Measurements from ENCODE around the gene SNAPC2.
A peak's percentile ranks its signal among the peaks of the same experiment; 100 is the strongest.
"Not testable (repeated sequence)": the region's sequence is repeated elsewhere in the genome, so short reads cannot be mapped to it uniquely, and the experiment has no call there.

Gene SNAPC2

DNA sequence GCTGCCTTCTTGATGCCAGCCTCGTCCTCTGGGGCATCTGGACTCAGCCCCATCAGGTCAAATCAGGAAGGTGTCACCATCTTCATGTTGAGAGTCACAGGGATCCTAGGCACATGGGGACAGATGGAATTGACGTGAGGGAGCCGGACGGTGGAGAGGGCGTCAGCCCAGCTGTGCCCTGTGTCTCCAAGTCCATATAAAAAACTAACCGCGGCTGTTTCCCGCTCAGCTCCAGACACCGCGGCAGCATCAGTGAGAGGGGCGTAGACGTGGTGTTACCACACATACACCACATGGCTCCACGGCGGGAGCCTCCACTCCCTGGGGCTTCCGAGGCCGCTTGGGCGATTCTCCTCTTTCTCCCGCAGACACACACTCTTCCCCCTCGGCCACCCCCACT lies 40.3 kb upstream of the SNAPC2 start:
- no peaks in the 10 kb centered on the region for H3K36me3 ChIP-seq (ENCODE audit: control insufficient read depth, insufficient read depth, low read length)
- H3K4me1 ChIP-seq (ENCODE audit: control insufficient read depth, insufficient read depth, low read length): no peaks in the 10 kb centered on the region
- no peak overlapping the region for H3K4me3 ChIP-seq (ENCODE audit: low read length)
- H3K27ac ChIP-seq (ENCODE audit: low read depth, low read length): no peak overlapping the region
- H3K9ac ChIP-seq (ENCODE audit: low read length): no peak overlapping the region
- peaks cover under 1% of the 10 kb centered on the region for H3K27me3 ChIP-seq (ENCODE audit: control insufficient read depth, insufficient read depth, low read length)

DNA sequence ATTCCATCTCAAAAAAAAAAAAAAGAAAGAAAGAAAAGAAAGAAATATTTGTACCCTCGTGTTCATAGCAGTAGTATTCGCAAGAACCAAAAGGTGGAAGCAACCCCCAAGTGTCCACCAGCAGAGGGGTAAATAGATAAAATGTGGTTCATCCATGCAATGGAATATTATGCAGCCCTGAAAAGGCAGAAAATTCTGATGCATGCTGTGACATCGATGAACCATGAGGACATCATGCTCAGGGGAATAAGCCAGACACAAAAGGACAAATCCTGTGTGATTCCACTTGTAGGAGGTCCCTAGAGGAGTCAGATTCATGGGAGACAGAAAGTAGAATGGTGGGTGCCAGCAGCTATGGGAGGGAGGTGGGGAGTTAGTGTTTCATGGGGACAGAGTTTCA lies 38.2 kb upstream of the SNAPC2 start:
- no peaks in the 10 kb centered on the region for H3K36me3 ChIP-seq (ENCODE audit: control insufficient read depth, insufficient read depth, low read length)

DNA sequence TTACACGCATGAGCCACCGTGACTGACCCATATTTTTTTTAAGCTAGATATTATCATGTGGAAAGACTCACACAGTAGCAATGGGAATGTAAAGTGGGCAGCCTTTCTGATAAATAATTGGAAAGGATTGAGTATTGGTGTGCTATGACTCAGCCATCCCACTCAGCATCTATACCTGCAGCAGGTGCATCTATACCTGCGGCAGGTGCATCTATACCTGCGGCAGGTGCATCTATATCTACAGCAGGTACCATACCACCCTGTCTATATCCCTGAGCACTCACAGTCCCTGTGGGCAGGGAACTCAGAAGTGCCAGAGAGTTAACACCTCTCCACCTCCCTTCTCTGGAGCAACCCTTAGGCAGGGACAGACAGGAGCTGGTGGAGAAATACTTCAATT lies 37.0 kb upstream of the SNAPC2 start:
- Histone ChIP-seq H3K9ac (ENCODE audit: low read length) (no peak overlapping the region), H3K36me3 (ENCODE audit: control insufficient read depth, insufficient read depth, low read length) (no peaks in the 10 kb centered on the region), H3K4me3 (ENCODE audit: low read length) (no peak overlapping the region), H3K27me3 (ENCODE audit: control insufficient read depth, insufficient read depth, low read length) (peaks cover 2% of the 10 kb centered on the region), H3K27ac (ENCODE audit: low read depth, low read length) (no peak overlapping the region), H3K4me1 (ENCODE audit: control insufficient read depth, insufficient read depth, low read length) (no peaks in the 10 kb centered on the region)

More for the DNA sequence above, 38.2 kb upstream of the SNAPC2 start:
- H3K4me3 ChIP-seq (ENCODE audit: low read length): no peak overlapping the region
- no peak overlapping the region for H3K9ac ChIP-seq (ENCODE audit: low read length)
- H3K27ac ChIP-seq (ENCODE audit: low read depth, low read length): no peak overlapping the region
- no peaks in the 10 kb centered on the region for H3K27me3 ChIP-seq (ENCODE audit: control insufficient read depth, insufficient read depth, low read length)
- H3K4me1 ChIP-seq (ENCODE audit: control insufficient read depth, insufficient read depth, low read length): no peaks in the 10 kb centered on the region

DNA sequence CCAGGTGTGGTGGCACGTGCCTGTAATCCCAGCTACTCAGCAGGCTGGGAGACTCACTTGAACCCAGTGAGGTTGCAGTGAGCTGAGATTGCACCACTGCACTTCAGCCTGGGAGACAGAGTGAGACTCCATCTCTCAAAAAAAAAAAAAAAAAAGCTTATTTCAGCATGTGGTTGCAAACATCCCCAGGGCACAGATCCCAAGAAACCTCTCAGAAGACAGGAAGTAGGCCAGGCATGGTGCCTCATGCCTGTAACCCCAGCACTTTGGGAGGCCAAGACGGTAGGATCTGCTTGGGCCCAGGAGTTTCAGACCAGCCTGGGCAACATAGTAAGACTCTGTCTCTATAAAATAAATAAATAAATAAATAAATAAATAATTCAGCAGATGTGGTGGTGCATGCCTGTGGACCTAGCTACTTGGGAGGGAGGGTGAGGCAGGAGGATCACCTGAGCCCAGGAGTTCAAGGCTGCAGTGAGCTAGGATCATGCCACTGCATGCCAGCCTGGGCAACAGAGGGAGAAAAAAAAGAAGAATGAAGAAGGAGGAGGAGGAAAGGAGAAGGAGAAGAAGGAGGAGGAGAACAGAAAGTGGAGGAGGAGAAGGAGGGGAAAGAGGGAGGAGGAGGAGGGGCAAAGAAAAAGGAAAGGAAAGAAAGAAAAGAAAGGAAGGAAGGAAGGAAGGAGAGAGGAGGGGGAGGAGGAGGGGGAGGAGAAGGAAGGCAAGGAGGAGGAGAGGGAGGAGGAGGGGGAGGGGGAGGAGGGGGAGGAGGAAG lies 36.2 kb upstream of the SNAPC2 start:
- H3K36me3 ChIP-seq (ENCODE audit: control insufficient read depth, insufficient read depth, low read length): no peaks in the 10 kb centered on the region
- H3K4me1 ChIP-seq (ENCODE audit: control insufficient read depth, insufficient read depth, low read length): no peaks in the 10 kb centered on the region
- H3K9ac ChIP-seq (ENCODE audit: low read length): no peak overlapping the region
- H3K27ac ChIP-seq (ENCODE audit: low read depth, low read length): no peak overlapping the region
- H3K27me3 ChIP-seq (ENCODE audit: control insufficient read depth, insufficient read depth, low read length): peaks cover 9% of the 10 kb centered on the region
- H3K4me3 ChIP-seq (ENCODE audit: low read length): no peak overlapping the region

DNA sequence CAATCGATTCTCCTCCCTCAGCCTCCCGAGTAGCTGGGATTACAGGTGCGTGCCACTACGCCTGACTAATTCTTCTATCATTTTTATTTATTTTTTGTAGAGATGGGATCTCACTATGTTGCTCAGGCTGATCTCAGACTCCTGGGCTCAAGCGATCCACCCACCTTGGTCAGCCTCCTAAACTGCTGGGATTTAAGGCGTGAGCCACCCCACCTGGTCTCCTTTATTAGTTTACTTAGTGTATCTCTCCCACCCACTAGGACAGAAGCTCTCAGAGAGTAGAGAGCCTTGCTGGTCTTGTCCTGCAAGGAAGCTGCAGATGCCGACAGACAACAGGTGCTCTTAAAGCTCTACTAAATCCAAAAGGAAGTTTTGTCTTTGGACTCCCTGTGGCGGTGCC lies 34.3 kb upstream of the SNAPC2 start:
- no peak overlapping the region for H3K9ac ChIP-seq (ENCODE audit: low read length)
- H3K27me3 ChIP-seq (ENCODE audit: control insufficient read depth, insufficient read depth, low read length): peaks cover 10% of the 10 kb centered on the region
- H3K4me3 ChIP-seq (ENCODE audit: low read length): no peak overlapping the region
- H3K36me3 ChIP-seq (ENCODE audit: control insufficient read depth, insufficient read depth, low read length): no peaks in the 10 kb centered on the region
- no peak overlapping the region for H3K27ac ChIP-seq (ENCODE audit: low read depth, low read length)
- no peaks in the 10 kb centered on the region for H3K4me1 ChIP-seq (ENCODE audit: control insufficient read depth, insufficient read depth, low read length)

DNA sequence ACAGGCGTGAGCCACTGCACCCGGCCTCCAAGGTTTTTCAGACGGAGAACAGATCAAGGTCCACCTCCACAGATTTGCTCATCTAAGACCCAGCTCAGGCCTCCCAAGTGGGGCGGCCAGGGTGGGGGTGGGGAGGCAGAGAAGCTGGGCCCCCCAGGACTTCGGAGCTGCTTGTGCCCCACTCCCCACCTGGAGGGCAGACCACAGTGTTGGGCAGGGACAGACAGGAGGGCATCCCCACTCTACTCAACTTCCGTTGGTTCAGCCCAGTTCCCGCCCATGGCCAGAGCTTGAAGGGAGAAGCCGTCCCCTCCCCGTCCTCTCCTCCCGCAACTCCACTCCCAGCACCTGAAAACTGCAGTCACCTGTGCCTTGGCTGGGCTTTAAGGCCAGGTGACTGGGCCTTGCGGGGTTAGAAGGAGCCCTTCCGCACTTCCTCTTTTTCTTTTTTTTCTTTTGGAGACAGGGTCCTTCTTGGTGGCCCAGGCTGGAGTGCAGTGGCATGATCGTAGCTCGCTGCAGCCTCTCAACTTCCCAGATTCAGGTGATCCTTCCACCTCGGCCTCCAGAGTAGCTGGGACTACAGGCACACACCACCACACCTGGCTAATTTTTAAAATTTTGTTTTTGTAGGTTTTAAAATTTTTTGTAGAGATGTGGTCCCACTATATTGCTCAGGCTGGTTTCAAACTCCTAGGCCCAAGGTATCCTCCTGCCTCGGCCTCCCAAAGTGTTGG lies 32.6 kb upstream of the SNAPC2 start:
- no peaks in the 10 kb centered on the region for H3K4me1 ChIP-seq (ENCODE audit: control insufficient read depth, insufficient read depth, low read length)
- H3K9ac ChIP-seq (ENCODE audit: low read length): no peak overlapping the region
- no peaks in the 10 kb centered on the region for H3K36me3 ChIP-seq (ENCODE audit: control insufficient read depth, insufficient read depth, low read length)
- H3K27me3 ChIP-seq (ENCODE audit: control insufficient read depth, insufficient read depth, low read length): peaks cover 10% of the 10 kb centered on the region
- no peak overlapping the region for H3K4me3 ChIP-seq (ENCODE audit: low read length)
- H3K27ac ChIP-seq (ENCODE audit: low read depth, low read length): no peak overlapping the region

DNA sequence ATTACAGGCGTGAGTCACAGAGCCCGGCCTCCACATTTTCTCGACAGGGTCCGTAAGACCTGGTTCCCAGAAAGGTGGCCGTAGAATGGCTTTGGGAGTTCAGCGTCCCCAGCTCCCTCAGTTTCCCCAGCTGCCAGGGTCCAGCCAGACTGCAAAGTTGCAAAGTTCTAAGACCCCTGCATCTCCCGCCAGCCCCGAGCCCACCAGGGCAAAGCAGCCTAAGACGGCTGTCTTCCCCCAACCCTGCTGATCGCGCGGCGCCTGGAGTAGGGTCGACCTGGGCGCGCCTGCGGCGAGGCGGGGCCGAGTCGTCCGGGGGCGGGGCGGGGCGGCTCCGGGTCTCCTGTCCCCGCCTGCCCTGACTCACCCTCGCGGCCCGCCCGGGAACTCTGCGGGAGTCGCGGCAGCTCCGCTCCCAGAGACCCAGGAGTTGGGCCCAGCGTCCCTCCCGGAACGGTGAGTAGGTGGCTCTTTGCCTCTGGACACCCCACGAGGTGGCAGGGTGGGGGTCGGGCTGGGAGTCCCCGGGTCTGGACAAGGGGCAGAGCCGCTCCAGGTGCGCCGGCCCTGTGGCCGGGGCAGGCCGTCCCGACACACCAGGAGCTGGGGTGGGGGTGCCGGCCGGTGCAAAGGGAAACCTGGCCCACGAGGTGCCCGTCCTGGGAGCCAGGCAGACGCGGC lies 31.9 kb upstream of the SNAPC2 start, which contains the start of gene LRRC8E:
Gene LRRC8E, plus strand, starts transcription at position 366 of the 681 bp plus-strand sequence. CDS start 7,094 bp downstream, outside the sequence.
- Histone ChIP-seq H3K4me3 (ENCODE audit: low read length) (peak within 1 kb of the TSS; percentile 32), H3K4me1 (ENCODE audit: control insufficient read depth, insufficient read depth, low read length) (no peaks in the 10 kb centered on the region), H3K36me3 (ENCODE audit: control insufficient read depth, insufficient read depth, low read length) (no peaks in the 10 kb centered on the region), H3K27me3 (ENCODE audit: control insufficient read depth, insufficient read depth, low read length) (peaks cover 10% of the 10 kb centered on the region), H3K9ac (ENCODE audit: low read length) (no peak within 1 kb of the TSS), H3K27ac (ENCODE audit: low read depth, low read length) (no peak within 1 kb of the TSS)

DNA sequence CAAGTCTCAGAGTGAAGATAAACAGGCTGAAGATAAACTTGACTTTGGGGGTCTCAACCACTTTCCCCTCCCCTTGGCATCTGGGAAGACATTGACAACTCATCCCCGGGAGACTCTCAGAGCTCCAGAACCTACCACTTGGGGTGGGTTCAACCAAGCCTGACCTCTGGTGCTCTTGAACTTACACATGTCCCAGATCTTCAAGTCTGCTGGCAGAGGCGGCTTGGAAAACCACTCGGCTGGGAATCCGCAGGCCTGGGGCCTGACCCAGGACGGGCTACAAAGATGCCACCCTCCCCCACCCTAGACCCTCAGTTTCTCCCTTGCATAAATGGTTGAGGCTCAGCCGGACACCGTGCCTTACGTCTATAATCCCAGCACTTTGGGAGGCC lies 31.3 kb upstream of the SNAPC2 start:
- H3K4me3 ChIP-seq (ENCODE audit: low read length): peak overlapping the region; percentile 32
- no peaks in the 10 kb centered on the region for H3K4me1 ChIP-seq (ENCODE audit: control insufficient read depth, insufficient read depth, low read length)
- H3K27ac ChIP-seq (ENCODE audit: low read depth, low read length): no peak overlapping the region
- no peaks in the 10 kb centered on the region for H3K36me3 ChIP-seq (ENCODE audit: control insufficient read depth, insufficient read depth, low read length)
- peaks cover 10% of the 10 kb centered on the region for H3K27me3 ChIP-seq (ENCODE audit: control insufficient read depth, insufficient read depth, low read length)
- no peak overlapping the region for H3K9ac ChIP-seq (ENCODE audit: low read length)

DNA sequence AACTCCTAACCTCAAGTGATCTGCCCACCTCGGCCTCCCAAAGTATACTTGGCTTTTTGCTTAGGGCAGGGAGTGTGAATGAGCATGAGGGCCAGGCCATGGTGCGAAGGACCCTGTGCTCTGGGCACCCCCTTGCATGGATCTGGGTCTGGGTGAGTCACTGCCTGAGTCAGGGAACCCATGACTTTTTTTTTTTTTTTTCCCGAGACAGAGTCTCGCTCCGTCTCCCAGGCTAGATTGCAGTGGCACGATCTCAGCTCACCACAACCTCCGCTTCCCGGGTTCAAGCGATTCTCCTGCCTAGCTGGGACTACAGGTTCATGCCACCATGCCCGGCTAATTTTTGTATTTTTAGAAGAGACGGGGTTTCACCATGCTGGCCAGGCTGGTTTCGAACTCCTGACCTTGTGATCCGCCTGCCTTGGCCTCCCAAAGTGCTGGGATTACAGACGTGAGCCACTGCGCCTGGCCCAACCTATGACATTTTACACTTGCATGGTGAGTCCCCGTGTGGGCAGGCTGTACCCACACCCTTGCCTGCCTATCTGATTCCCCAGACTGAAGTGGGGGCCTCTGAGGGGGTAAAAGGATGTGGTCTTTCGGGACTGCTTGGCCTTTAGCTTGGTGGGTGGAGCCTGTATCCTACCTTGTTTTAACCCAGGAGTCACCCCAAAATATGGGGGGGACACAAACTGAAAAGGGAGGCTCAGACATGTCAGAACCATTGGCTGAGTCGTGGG lies 26.6 kb upstream of the SNAPC2 start:
- H3K27me3 ChIP-seq (ENCODE audit: control insufficient read depth, insufficient read depth, low read length); H3K4me3 ChIP-seq (ENCODE audit: low read length); H3K27ac ChIP-seq (ENCODE audit: low read depth, low read length); H3K4me1 ChIP-seq (ENCODE audit: control insufficient read depth, insufficient read depth, low read length); H3K9ac ChIP-seq (ENCODE audit: low read length); H3K36me3 ChIP-seq (ENCODE audit: control insufficient read depth, insufficient read depth, low read length): not testable (repeated sequence)

DNA sequence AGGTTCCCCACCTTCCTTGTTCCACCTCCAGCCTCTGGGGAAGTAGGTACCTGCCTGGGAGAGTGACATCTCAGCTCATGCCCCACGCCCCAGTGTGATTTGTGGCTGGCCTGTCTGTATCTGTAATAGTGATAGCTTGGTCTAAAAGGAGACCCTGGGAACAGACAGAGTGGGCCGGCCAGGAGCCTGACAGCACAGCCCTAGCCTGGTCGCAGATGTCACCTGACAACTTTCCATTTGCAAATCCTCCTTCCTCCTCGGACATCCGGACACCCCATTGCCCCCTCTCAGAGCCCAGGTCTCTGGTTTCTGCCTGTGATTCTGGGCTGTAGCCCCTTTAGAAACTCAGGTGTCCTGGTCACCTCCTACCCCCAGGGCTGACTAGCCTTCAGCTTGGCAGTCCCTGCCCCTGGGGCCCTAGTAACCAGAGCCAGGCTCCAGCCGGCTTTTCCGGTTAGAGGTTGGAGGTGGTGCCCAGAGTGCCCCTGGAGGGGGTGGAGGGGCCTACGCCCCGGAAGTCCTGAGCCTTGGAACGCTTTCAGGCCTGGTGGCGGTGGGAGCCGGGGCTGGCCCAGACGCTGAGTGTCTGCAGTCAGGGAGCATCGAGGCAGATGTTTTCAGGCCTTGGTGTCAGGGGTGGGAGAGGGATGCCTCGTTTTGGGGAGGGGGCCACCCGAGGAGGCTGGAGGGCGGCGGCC lies 25.4 kb upstream of the SNAPC2 start:
- Histone ChIP-seq H3K9ac (ENCODE audit: low read length) (no peak overlapping the region), H3K27ac (ENCODE audit: low read depth, low read length) (no peak overlapping the region), H3K36me3 (ENCODE audit: control insufficient read depth, insufficient read depth, low read length) (no peaks in the 10 kb centered on the region), H3K27me3 (ENCODE audit: control insufficient read depth, insufficient read depth, low read length) (no peaks in the 10 kb centered on the region), H3K4me3 (ENCODE audit: low read length) (no peak overlapping the region), H3K4me1 (ENCODE audit: control insufficient read depth, insufficient read depth, low read length) (no peaks in the 10 kb centered on the region)

DNA sequence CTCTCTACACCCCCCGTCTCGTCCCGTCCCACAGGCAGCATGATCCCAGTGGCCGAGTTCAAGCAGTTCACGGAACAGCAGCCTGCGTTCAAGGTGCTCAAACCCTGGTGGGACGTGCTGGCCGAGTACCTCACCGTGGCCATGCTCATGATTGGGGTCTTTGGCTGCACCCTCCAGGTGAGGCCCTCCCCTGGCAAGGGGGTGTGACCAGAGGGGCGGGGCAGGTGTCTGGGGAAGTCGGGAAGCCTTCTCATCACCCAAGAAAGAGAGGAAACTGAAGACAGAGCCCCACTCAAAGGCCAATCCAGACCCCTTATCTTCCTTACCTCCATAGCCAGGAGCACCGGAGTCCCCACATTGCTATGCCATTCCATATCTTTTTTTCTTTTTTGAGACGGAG lies 24.6 kb upstream of the SNAPC2 start:
- H3K9ac ChIP-seq (ENCODE audit: low read length): no peak overlapping the region
- no peaks in the 10 kb centered on the region for H3K36me3 ChIP-seq (ENCODE audit: control insufficient read depth, insufficient read depth, low read length)
- no peaks in the 10 kb centered on the region for H3K4me1 ChIP-seq (ENCODE audit: control insufficient read depth, insufficient read depth, low read length)
- H3K27me3 ChIP-seq (ENCODE audit: control insufficient read depth, insufficient read depth, low read length): no peaks in the 10 kb centered on the region
- no peak overlapping the region for H3K27ac ChIP-seq (ENCODE audit: low read depth, low read length)
- no peak overlapping the region for H3K4me3 ChIP-seq (ENCODE audit: low read length)

Data from rectal smooth muscle tissue (tissue), 1 donor.